GM23248 (cell line): ENCODE measurements around the gene HDAC6. TPM values are rescaled to one million over a fixed set of nuclear protein-coding genes. Genes with fewer than 3 reads are reported as not detected.

Source experiments
- DNase-seq: peaks from one replicate; pipeline ENCODE4 v3.0.0-alpha.2; 2015
- H2AFZ ChIP-seq: fragments of 200-600 bp; sonication (generic); 2 replicates; pipeline ENCODE4 v1.6.1; 2016; ENCODE audit warnings: antibody characterized with exemption
- H3F3A ChIP-seq: fragments of 200-600 bp; sonication (generic); 2 replicates; pipeline ENCODE4 v1.6.1; 2016; ENCODE audit warnings: mild to moderate bottlenecking, antibody characterized with exemption, mixed run types; ENCODE audit not compliant: insufficient read depth
- H3K27ac ChIP-seq: fragments of 200-600 bp; sonication (generic); 2 replicates; pipeline ENCODE4 v1.5.1; 2016; ENCODE audit warnings: mild to moderate bottlenecking
- H3K27me3 ChIP-seq: fragments of 200-600 bp; sonication (generic); replicated peaks from 2 replicates; pipeline ENCODE4 v1.6.1; 2016; ENCODE audit warnings: mild to moderate bottlenecking; ENCODE audit not compliant: insufficient read depth
- H3K36me3 ChIP-seq: fragments of 200-600 bp; sonication (generic); 2 replicates; pipeline ENCODE4 v1.6.1; 2016; ENCODE audit warnings: low read depth, mild to moderate bottlenecking
- H3K4me1 ChIP-seq: fragments of 200-600 bp; sonication (generic); 2 replicates; pipeline ENCODE4 v1.6.1; 2016; ENCODE audit warnings: mild to moderate bottlenecking; ENCODE audit not compliant: insufficient read depth
- H3K4me2 ChIP-seq: fragments of 200-600 bp; sonication (generic); one replicate; pipeline ENCODE4 v1.6.1; 2016; ENCODE audit warnings: mild to moderate bottlenecking; ENCODE audit not compliant: unreplicated experiment
- H3K4me3 ChIP-seq: fragments of 200-600 bp; sonication (generic); 2 replicates; pipeline ENCODE4 v1.5.1; 2016; ENCODE audit warnings: mild to moderate bottlenecking
- H3K79me2 ChIP-seq: fragments of 200-600 bp; sonication (generic); 2 replicates; pipeline ENCODE4 v1.6.1; 2016; ENCODE audit warnings: mild to moderate bottlenecking; ENCODE audit not compliant: insufficient read depth
- H3K9ac ChIP-seq: fragments of 200-600 bp; sonication (generic); 2 replicates; pipeline ENCODE4 v1.6.1; 2016; ENCODE audit warnings: mild to moderate bottlenecking
- H3K9me2 ChIP-seq: fragments of 200-600 bp; sonication (generic); 2 replicates; pipeline ENCODE4 v1.6.1; 2016; ENCODE audit warnings: mixed run types, mild to moderate bottlenecking, moderate library complexity; ENCODE audit not compliant: insufficient read depth
- H3K9me3 ChIP-seq: fragments of 200-600 bp; sonication (generic); one replicate; pipeline ENCODE4 v1.6.1; 2017; ENCODE audit warnings: low read depth
- H4K20me1 ChIP-seq: fragments of 200-600 bp; sonication (generic); 2 replicates; pipeline ENCODE4 v1.6.0; 2016; ENCODE audit not compliant: insufficient read depth
- EZH2 ChIP-seq: fragments of 200-600 bp; sonication (generic); IDR thresholded peaks from 2 replicates; pipeline ENCODE4 v1.6.1; 2018; ENCODE audit warnings: antibody characterized with exemption, mild to moderate bottlenecking; ENCODE audit not compliant: insufficient read depth, poor library complexity, severe bottlenecking
- EZH2phosphoT487 ChIP-seq: fragments of 200-600 bp; sonication (generic); IDR thresholded peaks from 2 replicates; pipeline ENCODE4 v1.6.1; 2018; ENCODE audit warnings: antibody characterized with exemption, moderate library complexity, mild to moderate bottlenecking, low read depth; ENCODE audit not compliant: insufficient read depth
- WGBS, 2 experiments: methylation state at CpG; one replicate each; pipeline ENCODE4 v1.1.6; 2015 to 2017; ENCODE audit warnings: low lambda C conversion rate in 2 of 2, low coverage in 1 of 2; ENCODE audit errors: missing lambda C conversion rate in 2 of 2; 5-methylcytosine and 5-hydroxymethylcytosine counted together
- in situ Hi-C: fragments of 300-500 bp; cut with MboI; formaldehyde crosslinking; loops from 2 replicates; pipeline ENCODE4 v1.15.0; 2020
- polyA plus RNA-seq: library from polyadenylated mRNA; unstranded; fragments of >200 nt; fragmentation: Nextera tagmentation; extraction: Ambion mirVana; gene quantifications from 2 replicates; pipeline ENCODE4 v1.2.1, GENCODE V29; 2016
- total RNA-seq: library from RNA; depleted of rRNA; stranded (reverse); fragments of >200 nt; shearing (Covaris generic); gene quantifications from 2 replicates; pipeline ENCODE4 v1.2.3, GENCODE V29; 2014

Gene HDAC6
- total and polyA plus RNA-seq, 2 experiments from 2014 or later, result 18.6 to 36.6 TPM

- H3K9me3 ChIP-seq, result no peaks in the 10 kb centered on the region
- no peaks in the 10 kb centered on the region for H4K20me1 ChIP-seq
- H3K9ac ChIP-seq, result no peak overlapping the region
- no peaks in the 10 kb centered on the region for H3K36me3 ChIP-seq
- 0 out of 2 replicates have a peak, but pooled peaks cover 4% of the 10 kb centered on the region for H3K27me3 ChIP-seq
- H3K79me2 ChIP-seq, result no peaks in the 10 kb centered on the region
- in situ Hi-C loops, result no loop called here
- no peaks in the 10 kb centered on the region for H3K4me1 ChIP-seq
- 74 to 83% methylated on average over 12 to 19 of the region's 24 CpGs for WGBS, 2 experiments
- no peak overlapping the region for H3K4me3 ChIP-seq
- no peak overlapping the region for H3K27ac ChIP-seq
- no peaks in the 10 kb centered on the region for H3K9me2 ChIP-seq
- H2AFZ ChIP-seq, result no peak overlapping the region
- H3K4me2 ChIP-seq, result no peak overlapping the region
- no peak for DNase-seq
- no peaks in the 10 kb centered on the region for H3F3A ChIP-seq
- TF ChIP-seq EZH2phosphoT487, result no peak
- no peak for TF ChIP-seq EZH2
Observed at GRCh38 chrX:48829016-48829735, 27.3 kb downstream of the HDAC6 start.

DNA sequence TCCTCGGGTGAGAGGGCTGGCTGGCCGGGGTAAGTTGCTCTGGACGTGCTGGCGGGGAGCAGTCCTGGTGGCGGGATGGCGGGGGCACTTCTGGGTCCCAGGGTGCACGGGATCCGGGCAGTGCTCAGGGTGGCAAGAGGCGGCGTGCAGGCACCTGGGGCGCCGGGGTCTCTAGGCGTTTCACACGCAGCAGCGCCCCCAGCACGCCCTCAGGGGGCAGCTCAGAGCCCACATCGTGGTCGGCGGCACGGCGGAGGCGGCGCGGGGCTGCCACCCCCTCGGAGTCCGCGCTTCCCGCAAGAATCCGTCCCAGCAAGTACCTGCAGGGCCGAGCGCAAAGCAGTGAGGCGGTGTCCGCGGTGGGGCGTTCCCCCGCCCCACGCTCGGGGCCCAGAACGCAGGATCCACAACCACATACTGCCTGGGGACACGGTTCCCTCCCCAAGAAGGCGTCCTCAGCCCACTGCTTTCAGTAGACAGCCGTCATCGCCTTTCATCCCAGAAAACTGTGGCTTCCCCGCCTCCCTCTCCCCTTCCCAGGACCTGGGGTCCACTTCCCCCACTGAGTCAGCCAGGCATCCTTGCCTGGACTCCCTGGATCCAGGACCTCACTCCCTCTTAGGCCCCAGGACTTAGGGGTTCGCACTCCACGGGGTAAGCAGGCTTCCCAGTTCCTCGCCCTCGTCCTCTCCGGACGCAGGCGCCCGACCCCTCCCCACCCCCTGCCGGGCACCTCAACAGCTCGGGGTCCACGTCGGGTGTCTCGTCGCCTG, 29.5 kb downstream of the HDAC6 start:
- Histone ChIP-seq H3K4me1 (no peaks in the 10 kb centered on the region), H4K20me1 (no peaks in the 10 kb centered on the region), H3K9me2 (no peaks in the 10 kb centered on the region), H3F3A (no peaks in the 10 kb centered on the region), H3K4me2 (no peak overlapping the region), H3K79me2 (no peaks in the 10 kb centered on the region), H3K36me3 (no peaks in the 10 kb centered on the region), H2AFZ (no peak overlapping the region), H3K9ac (no peak overlapping the region), H3K9me3 (no peaks in the 10 kb centered on the region), H3K27me3 (0 out of 2 replicates have a peak, but pooled peaks cover 4% of the 10 kb centered on the region), H3K4me3 (no peak overlapping the region), H3K27ac (no peak overlapping the region)
- TF ChIP-seq EZH2phosphoT487, result no peak
- no peak for TF ChIP-seq EZH2
- DNase-seq, result no peak
- WGBS, 2 experiments, result 83% methylated on average over 34 of the region's 58 CpGs; no CpG with 5 or more reads in 1 of the 2 experiments
- in situ Hi-C loops, result no loop called here

DNA sequence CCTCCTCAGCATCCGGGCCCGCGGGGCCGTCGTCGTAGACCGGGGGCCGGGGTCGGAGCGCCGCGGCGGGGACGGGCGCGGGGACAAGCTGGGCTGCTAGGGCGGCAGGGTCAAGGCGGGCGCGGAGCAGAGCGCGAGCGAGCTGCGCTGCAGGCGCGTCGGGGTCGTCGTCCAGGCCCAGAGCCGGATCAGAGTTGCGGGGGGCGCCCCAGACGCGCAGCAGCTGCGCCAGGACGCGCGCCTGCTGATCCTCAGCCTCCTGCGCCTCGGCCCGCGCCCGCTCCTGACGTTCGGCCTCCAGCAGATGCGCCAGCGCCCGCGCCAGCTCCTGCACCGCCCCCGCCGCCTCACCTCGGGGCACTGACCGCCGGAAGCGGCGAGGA, 30.0 kb downstream of the HDAC6 start:
- H3K27me3 ChIP-seq, result 0 out of 2 replicates have a peak, but pooled peaks cover 4% of the 10 kb centered on the region
- in situ Hi-C loops, result no loop called here
- H3K9me3 ChIP-seq, result no peaks in the 10 kb centered on the region
- H3K4me3 ChIP-seq, result no peak overlapping the region
- no peaks in the 10 kb centered on the region for H3K79me2 ChIP-seq
- no peaks in the 10 kb centered on the region for H3K9me2 ChIP-seq
- H3K4me1 ChIP-seq, result no peaks in the 10 kb centered on the region
- WGBS, 2 experiments, result 66 to 72% methylated on average over 2 to 19 of the region's 57 CpGs
- H3K4me2 ChIP-seq, result no peak overlapping the region
- H3F3A ChIP-seq, result no peaks in the 10 kb centered on the region
- DNase-seq, result no peak
- no peak overlapping the region for H2AFZ ChIP-seq
- no peaks in the 10 kb centered on the region for H4K20me1 ChIP-seq
- no peak for TF ChIP-seq EZH2phosphoT487
- TF ChIP-seq EZH2, result no peak
- H3K9ac ChIP-seq, result no peak overlapping the region
- no peak overlapping the region for H3K27ac ChIP-seq
- H3K36me3 ChIP-seq, result no peaks in the 10 kb centered on the region

DNA sequence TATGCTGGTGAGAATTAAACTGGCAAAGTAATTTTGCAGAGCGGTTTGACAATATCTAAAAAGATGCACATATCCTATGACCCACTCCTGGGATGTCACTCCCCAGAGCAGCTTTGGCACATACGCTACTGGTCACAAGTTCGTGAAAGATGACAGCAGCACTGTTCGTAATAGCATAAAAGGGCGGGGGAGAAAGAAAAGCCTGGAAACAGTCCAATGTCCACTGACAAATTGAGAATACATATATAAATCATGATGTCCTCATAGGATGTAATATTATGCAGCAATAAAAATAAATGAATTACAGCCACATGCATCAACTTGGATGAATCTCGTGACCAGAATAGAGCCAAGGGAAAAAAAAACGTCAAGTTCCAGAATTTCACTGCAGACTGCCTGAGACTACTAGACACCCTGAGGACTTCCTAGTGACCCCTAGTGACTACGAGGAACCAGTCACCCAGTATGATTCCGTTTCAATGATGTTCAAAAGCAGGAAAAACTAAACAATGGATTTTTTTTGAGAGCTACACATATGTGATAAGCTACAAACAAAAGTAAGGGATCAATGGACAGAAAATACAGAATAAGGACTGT, 31.8 kb downstream of the HDAC6 start:
- no peak for DNase-seq
- in situ Hi-C loops, result no loop called here
- 23 to 31% methylated on average over 9 of the region's 9 CpGs for WGBS, 2 experiments

More for the DNA sequence above, 31.8 kb downstream of the HDAC6 start:
- no peaks in the 10 kb centered on the region for H3K9me2 ChIP-seq
- no peaks in the 10 kb centered on the region for H3K36me3 ChIP-seq
- no peak overlapping the region for H3K4me3 ChIP-seq
- H3K9ac ChIP-seq, result no peak overlapping the region
- no peaks in the 10 kb centered on the region for H3K4me1 ChIP-seq
- H4K20me1 ChIP-seq, result no peaks in the 10 kb centered on the region
- no peaks in the 10 kb centered on the region for H3F3A ChIP-seq
- no peak overlapping the region for H3K27ac ChIP-seq
- H3K4me2 ChIP-seq, result no peak overlapping the region
- H3K9me3 ChIP-seq, result no peaks in the 10 kb centered on the region
- no peak overlapping the region for H2AFZ ChIP-seq
- TF ChIP-seq EZH2phosphoT487 (no peak), EZH2 (no peak)
- no peaks in the 10 kb centered on the region for H3K79me2 ChIP-seq
- 0 out of 2 replicates have a peak, but pooled peaks cover 4% of the 10 kb centered on the region for H3K27me3 ChIP-seq
